ENCODE data around the gene KLHDC4.
"Not testable (repeated sequence)": the region's sequence is repeated elsewhere in the genome, so short reads cannot be mapped to it uniquely, and the experiment has no call there.

KLHDC4 gene

GRCh38 chr16:87782033-87782432, 16.2 kb upstream of the KLHDC4 start:
- DNase-seq (ENCODE audit: insufficient read length) (no peak), FAIRE-seq (no peak)
- TF ChIP-seq POLR2AphosphoS5 (IDR thresholded peaks at IDR 0.05; ENCODE audit: low read depth, low read length) (no peak), TAF1 (IDR thresholded peaks at IDR 0.05; ENCODE audit: borderline replicate concordance, low read depth, low read length) (no peak), POLR2A (IDR thresholded peaks at IDR 0.05; ENCODE audit: low read depth, low read length) (no peak)

- no peak for TF ChIP-seq POLR2A (IDR thresholded peaks at IDR 0.05; ENCODE audit: low read depth, low read length)
- TF ChIP-seq POLR2AphosphoS5 (IDR thresholded peaks at IDR 0.05; ENCODE audit: low read depth, low read length), result no peak
- TF ChIP-seq TAF1 (IDR thresholded peaks at IDR 0.05; ENCODE audit: borderline replicate concordance, low read depth, low read length), result no peak
- FAIRE-seq (peak; percentile 54), DNase-seq (ENCODE audit: insufficient read length) (no peak)
Observed at GRCh38 chr16:87780385-87780989, 14.7 kb upstream of the KLHDC4 start.

GRCh38 chr16:87778830-87779579, 13.2 kb upstream of the KLHDC4 start:
- TF ChIP-seq POLR2AphosphoS5 (IDR thresholded peaks at IDR 0.05; ENCODE audit: low read depth, low read length), result no peak
- peak; percentile 13; the same call in 1 of the 2 replicates for TF ChIP-seq POLR2A (IDR thresholded peaks at IDR 0.05; ENCODE audit: low read depth, low read length)
- TF ChIP-seq TAF1 (IDR thresholded peaks at IDR 0.05; ENCODE audit: borderline replicate concordance, low read depth, low read length), result 0 out of 2 replicates have a peak, but pooled peaks have one; percentile 10
- DNase-seq (ENCODE audit: insufficient read length) (peak; percentile 75), FAIRE-seq (peak; percentile 67)

DNA sequence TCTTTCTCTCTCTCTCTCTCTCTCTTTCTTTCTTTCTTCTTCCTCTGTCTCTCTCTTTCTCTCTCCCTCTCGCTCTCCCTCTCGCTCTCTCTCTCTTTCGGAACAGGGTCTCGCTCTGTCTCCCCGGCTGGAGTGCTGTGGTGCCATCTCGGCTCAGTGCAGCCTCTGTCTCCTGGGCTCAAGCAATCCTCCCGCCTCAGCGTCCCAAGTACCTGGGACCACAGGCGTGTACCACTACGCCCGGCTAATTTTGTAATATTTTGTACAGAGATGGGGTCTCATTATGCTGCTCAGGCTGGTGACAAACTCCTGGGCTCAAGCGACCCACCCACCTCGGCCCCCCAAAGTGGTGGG, 12.7 kb upstream of the KLHDC4 start:
- TF ChIP-seq POLR2A (IDR thresholded peaks at IDR 0.05; ENCODE audit: low read depth, low read length) (no peak), POLR2AphosphoS5 (IDR thresholded peaks at IDR 0.05; ENCODE audit: low read depth, low read length) (no peak), TAF1 (IDR thresholded peaks at IDR 0.05; ENCODE audit: borderline replicate concordance, low read depth, low read length) (no peak)
- DNase-seq (ENCODE audit: insufficient read length) (no peak), FAIRE-seq (no peak)

- not testable (repeated sequence) for DNase-seq (ENCODE audit: insufficient read length); FAIRE-seq
Observed at GRCh38 chr16:87773836-87774235, 8.1 kb upstream of the KLHDC4 start.

DNA sequence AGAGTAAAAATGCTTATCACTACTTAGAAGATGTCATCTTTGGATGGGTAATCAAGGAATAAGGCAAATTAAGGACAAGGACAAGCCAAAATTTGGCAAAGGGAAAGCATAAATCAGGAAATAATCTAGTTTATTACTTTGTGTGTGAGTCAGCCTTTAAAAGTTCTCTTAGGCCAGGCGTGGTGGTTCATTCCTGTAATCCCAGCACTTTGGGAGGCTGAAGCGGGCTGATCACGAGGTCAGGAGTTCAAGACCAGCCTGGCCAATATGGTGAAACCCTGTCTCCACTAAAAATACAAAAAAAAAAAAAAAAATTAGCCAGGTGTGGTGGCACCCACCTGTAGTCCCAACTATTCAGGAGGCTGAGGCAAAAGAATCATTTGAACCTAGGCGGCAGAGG, 1.7 kb upstream of the KLHDC4 start:
- not testable (repeated sequence) for DNase-seq (ENCODE audit: insufficient read length); FAIRE-seq

GRCh38 chr16:87766485-87766797, 655 bp upstream of the KLHDC4 start:
- no peak for FAIRE-seq
- TF ChIP-seq POLR2AphosphoS5 (IDR thresholded peaks at IDR 0.05; ENCODE audit: low read depth, low read length) (no peak), POLR2A (IDR thresholded peaks at IDR 0.05; ENCODE audit: low read depth, low read length) (no peak), TAF1 (IDR thresholded peaks at IDR 0.05; ENCODE audit: borderline replicate concordance, low read depth, low read length) (no peak)
- DNase-seq (ENCODE audit: insufficient read length), result no peak

GRCh38 chr16:87765473-87765775, 362 bp downstream of the KLHDC4 start:
- no peak for TF ChIP-seq POLR2A (IDR thresholded peaks at IDR 0.05; ENCODE audit: low read depth, low read length)
- DNase-seq (ENCODE audit: insufficient read length), result peak; percentile 47
- no peak for FAIRE-seq

GRCh38 chr16:87764600-87765472, 950 bp downstream of the KLHDC4 start:
- no peak for DNase-seq (ENCODE audit: insufficient read length)
- TF ChIP-seq TAF1 (IDR thresholded peaks at IDR 0.05; ENCODE audit: borderline replicate concordance, low read depth, low read length) (no peak), POLR2AphosphoS5 (IDR thresholded peaks at IDR 0.05; ENCODE audit: low read depth, low read length) (no peak), POLR2A (IDR thresholded peaks at IDR 0.05; ENCODE audit: low read depth, low read length) (no peak)
- FAIRE-seq, result no peak

- FAIRE-seq, result no peak
- TF ChIP-seq TAF1 (IDR thresholded peaks at IDR 0.05; ENCODE audit: borderline replicate concordance, low read depth, low read length), result no peak
- TF ChIP-seq POLR2AphosphoS5 (IDR thresholded peaks at IDR 0.05; ENCODE audit: low read depth, low read length), result no peak
- no peak for TF ChIP-seq POLR2A (IDR thresholded peaks at IDR 0.05; ENCODE audit: low read depth, low read length)
- no peak for DNase-seq (ENCODE audit: insufficient read length)
Observed at GRCh38 chr16:87762620-87763019, 3.2 kb downstream of the KLHDC4 start.

- no peak for TF ChIP-seq TAF1 (IDR thresholded peaks at IDR 0.05; ENCODE audit: borderline replicate concordance, low read depth, low read length)
- TF ChIP-seq POLR2A (IDR thresholded peaks at IDR 0.05; ENCODE audit: low read depth, low read length), result no peak
- no peak for TF ChIP-seq POLR2AphosphoS5 (IDR thresholded peaks at IDR 0.05; ENCODE audit: low read depth, low read length)
- FAIRE-seq (no peak), DNase-seq (ENCODE audit: insufficient read length) (no peak)
Observed at GRCh38 chr16:87762071-87762571, 3.7 kb downstream of the KLHDC4 start.

- no peak for FAIRE-seq
- no peak for DNase-seq (ENCODE audit: insufficient read length)
- TF ChIP-seq POLR2AphosphoS5 (IDR thresholded peaks at IDR 0.05; ENCODE audit: low read depth, low read length) (no peak), TAF1 (IDR thresholded peaks at IDR 0.05; ENCODE audit: borderline replicate concordance, low read depth, low read length) (no peak), POLR2A (IDR thresholded peaks at IDR 0.05; ENCODE audit: low read depth, low read length) (no peak)
Observed at GRCh38 chr16:87761060-87761459, 4.7 kb downstream of the KLHDC4 start.

Data from GM12892 (cell line).